ENCODE measurements around the gene HNF1A.

HNF1A gene

GRCh38 chr12:121018860-121019617 is 40.7 kb downstream of the HNF1A start:
- no peaks in the 10 kb centered on the region for H3K27me3 ChIP-seq (ENCODE audit: low read depth, low read length)
- H3K4me3 ChIP-seq (ENCODE audit: low read depth in 1 of 2, low read length in 2 of 2), result no peak overlapping the region
- peaks cover 3 to 7% of the 10 kb centered on the region in 2 donors for H3K4me1 ChIP-seq (ENCODE audit: control insufficient read depth in 1 of 2, insufficient read depth in 2 of 2, low read length in 2 of 2)
- H3K36me3 ChIP-seq (ENCODE audit: control insufficient read depth in 1 of 2, insufficient read depth in 2 of 2, low read length in 2 of 2), result no peaks in the 10 kb centered on the region
- H3K27ac ChIP-seq (ENCODE audit: low read length), result no peak overlapping the region
- no peaks in the 10 kb centered on the region for H3K9me3 ChIP-seq (ENCODE audit: control insufficient read depth in 1 of 2, low read length in 2 of 2)

GRCh38 chr12:121021754-121022153 is 43.4 kb downstream of the HNF1A start:
- Histone ChIP-seq H3K36me3 (ENCODE audit: control insufficient read depth in 1 of 2, insufficient read depth in 2 of 2, low read length in 2 of 2) (no peaks in the 10 kb centered on the region), H3K4me3 (ENCODE audit: low read depth in 1 of 2, low read length in 2 of 2) (no peak overlapping the region), H3K27ac (ENCODE audit: low read length) (no peak overlapping the region), H3K4me1 (ENCODE audit: control insufficient read depth in 1 of 2, insufficient read depth in 2 of 2, low read length in 2 of 2) (peaks cover 0 to 3% of the 10 kb centered on the region in 2 donors), H3K9me3 (ENCODE audit: control insufficient read depth in 1 of 2, low read length in 2 of 2) (no peaks in the 10 kb centered on the region), H3K27me3 (ENCODE audit: low read depth, low read length) (no peaks in the 10 kb centered on the region)

GRCh38 chr12:121022713-121023112 is 44.4 kb downstream of the HNF1A start:
- H3K9me3 ChIP-seq (ENCODE audit: control insufficient read depth in 1 of 2, low read length in 2 of 2), result no peaks in the 10 kb centered on the region
- H3K4me3 ChIP-seq (ENCODE audit: low read depth in 1 of 2, low read length in 2 of 2), result no peak overlapping the region
- no peak overlapping the region for H3K27ac ChIP-seq (ENCODE audit: low read length)
- peaks cover 0 to 3% of the 10 kb centered on the region in 2 donors for H3K4me1 ChIP-seq (ENCODE audit: control insufficient read depth in 1 of 2, insufficient read depth in 2 of 2, low read length in 2 of 2)
- no peaks in the 10 kb centered on the region for H3K36me3 ChIP-seq (ENCODE audit: control insufficient read depth in 1 of 2, insufficient read depth in 2 of 2, low read length in 2 of 2)
- H3K27me3 ChIP-seq (ENCODE audit: low read depth, low read length), result no peaks in the 10 kb centered on the region

GRCh38 chr12:121023799-121024198 is 45.5 kb downstream of the HNF1A start:
- no peak overlapping the region for H3K4me3 ChIP-seq (ENCODE audit: low read depth in 1 of 2, low read length in 2 of 2)
- no peaks in the 10 kb centered on the region for H3K36me3 ChIP-seq (ENCODE audit: control insufficient read depth in 1 of 2, insufficient read depth in 2 of 2, low read length in 2 of 2)
- peaks cover 0 to 3% of the 10 kb centered on the region in 2 donors for H3K4me1 ChIP-seq (ENCODE audit: control insufficient read depth in 1 of 2, insufficient read depth in 2 of 2, low read length in 2 of 2)
- H3K9me3 ChIP-seq (ENCODE audit: control insufficient read depth in 1 of 2, low read length in 2 of 2), result no peaks in the 10 kb centered on the region
- no peaks in the 10 kb centered on the region for H3K27me3 ChIP-seq (ENCODE audit: low read depth, low read length)
- no peak overlapping the region for H3K27ac ChIP-seq (ENCODE audit: low read length)

GRCh38 chr12:121025442-121026226 is 47.3 kb downstream of the HNF1A start:
- no peaks in the 10 kb centered on the region for H3K9me3 ChIP-seq (ENCODE audit: control insufficient read depth in 1 of 2, low read length in 2 of 2)
- peak overlapping the region; percentile 82 for H3K27ac ChIP-seq (ENCODE audit: low read length)
- H3K27me3 ChIP-seq (ENCODE audit: low read depth, low read length), result no peaks in the 10 kb centered on the region
- H3K4me1 ChIP-seq (ENCODE audit: control insufficient read depth in 1 of 2, insufficient read depth in 2 of 2, low read length in 2 of 2), result peaks cover 0 to 3% of the 10 kb centered on the region in 2 donors
- no peaks in the 10 kb centered on the region for H3K36me3 ChIP-seq (ENCODE audit: control insufficient read depth in 1 of 2, insufficient read depth in 2 of 2, low read length in 2 of 2)
- no peak overlapping the region for H3K4me3 ChIP-seq (ENCODE audit: low read depth in 1 of 2, low read length in 2 of 2)

GRCh38 chr12:121026274-121027045 is 48.1 kb downstream of the HNF1A start:
- H3K27ac ChIP-seq (ENCODE audit: low read length), result peak overlapping the region; percentile 82
- H3K4me3 ChIP-seq (ENCODE audit: low read depth in 1 of 2, low read length in 2 of 2), result no peak overlapping the region
- no peaks in the 10 kb centered on the region for H3K9me3 ChIP-seq (ENCODE audit: control insufficient read depth in 1 of 2, low read length in 2 of 2)
- H3K4me1 ChIP-seq (ENCODE audit: control insufficient read depth in 1 of 2, insufficient read depth in 2 of 2, low read length in 2 of 2), result peaks cover 0 to 3% of the 10 kb centered on the region in 2 donors
- no peaks in the 10 kb centered on the region for H3K36me3 ChIP-seq (ENCODE audit: control insufficient read depth in 1 of 2, insufficient read depth in 2 of 2, low read length in 2 of 2)
- no peaks in the 10 kb centered on the region for H3K27me3 ChIP-seq (ENCODE audit: low read depth, low read length)

GRCh38 chr12:121030576-121031212 is 52.4 kb downstream of the HNF1A start:
- Histone ChIP-seq H3K4me3 (ENCODE audit: low read depth in 1 of 2, low read length in 2 of 2) (no peak overlapping the region), H3K9me3 (ENCODE audit: control insufficient read depth in 1 of 2, low read length in 2 of 2) (no peaks in the 10 kb centered on the region), H3K4me1 (ENCODE audit: control insufficient read depth in 1 of 2, insufficient read depth in 2 of 2, low read length in 2 of 2) (peaks cover 0 to 3% of the 10 kb centered on the region in 2 donors), H3K27me3 (ENCODE audit: low read depth, low read length) (no peaks in the 10 kb centered on the region), H3K27ac (ENCODE audit: low read length) (no peak overlapping the region), H3K36me3 (ENCODE audit: control insufficient read depth in 1 of 2, insufficient read depth in 2 of 2, low read length in 2 of 2) (no peaks in the 10 kb centered on the region)

- Histone ChIP-seq H3K9me3 (ENCODE audit: control insufficient read depth in 1 of 2, low read length in 2 of 2) (no peaks in the 10 kb centered on the region), H3K36me3 (ENCODE audit: control insufficient read depth in 1 of 2, insufficient read depth in 2 of 2, low read length in 2 of 2) (no peaks in the 10 kb centered on the region), H3K4me3 (ENCODE audit: low read depth in 1 of 2, low read length in 2 of 2) (no peak overlapping the region), H3K27me3 (ENCODE audit: low read depth, low read length) (no peaks in the 10 kb centered on the region), H3K27ac (ENCODE audit: low read length) (no peak overlapping the region), H3K4me1 (ENCODE audit: control insufficient read depth in 1 of 2, insufficient read depth in 2 of 2, low read length in 2 of 2) (peaks cover 0 to 2% of the 10 kb centered on the region in 2 donors)
These were observed 55.4 kb downstream of the HNF1A start for GRCh38 chr12:121033625-121034349.

GRCh38 chr12:121034616-121035305 is 56.4 kb downstream of the HNF1A start:
- H3K36me3 ChIP-seq (ENCODE audit: control insufficient read depth in 1 of 2, insufficient read depth in 2 of 2, low read length in 2 of 2), result no peaks in the 10 kb centered on the region
- no peak overlapping the region for H3K4me3 ChIP-seq (ENCODE audit: low read depth in 1 of 2, low read length in 2 of 2)
- H3K27me3 ChIP-seq (ENCODE audit: low read depth, low read length), result no peaks in the 10 kb centered on the region
- no peaks in the 10 kb centered on the region for H3K9me3 ChIP-seq (ENCODE audit: control insufficient read depth in 1 of 2, low read length in 2 of 2)
- H3K27ac ChIP-seq (ENCODE audit: low read length), result no peak overlapping the region
- H3K4me1 ChIP-seq (ENCODE audit: control insufficient read depth in 1 of 2, insufficient read depth in 2 of 2, low read length in 2 of 2), result peaks cover 0 to 4% of the 10 kb centered on the region in 2 donors

GRCh38 chr12:121036810-121037326 is 58.5 kb downstream of the HNF1A start:
- H3K27me3 ChIP-seq (ENCODE audit: low read depth, low read length), result no peaks in the 10 kb centered on the region
- peaks cover 0 to 4% of the 10 kb centered on the region in 2 donors for H3K4me1 ChIP-seq (ENCODE audit: control insufficient read depth in 1 of 2, insufficient read depth in 2 of 2, low read length in 2 of 2)
- no peak overlapping the region for H3K4me3 ChIP-seq (ENCODE audit: low read depth in 1 of 2, low read length in 2 of 2)
- no peak overlapping the region for H3K27ac ChIP-seq (ENCODE audit: low read length)
- H3K36me3 ChIP-seq (ENCODE audit: control insufficient read depth in 1 of 2, insufficient read depth in 2 of 2, low read length in 2 of 2), result no peaks in the 10 kb centered on the region
- H3K9me3 ChIP-seq (ENCODE audit: control insufficient read depth in 1 of 2, low read length in 2 of 2), result no peaks in the 10 kb centered on the region
